ENCODE measurements around the gene POLG. TPM values are rescaled to one million over a fixed set of nuclear protein-coding genes. Genes with fewer than 3 reads are reported as not detected.
"Not testable (repeated sequence)": the region's sequence is repeated elsewhere in the genome, so short reads cannot be mapped to it uniquely, and the experiment has no call there.

POLG gene
- polyA plus RNA-seq, 3 donors: 46.7 to 55.7 (median 54.2) TPM

DNA sequence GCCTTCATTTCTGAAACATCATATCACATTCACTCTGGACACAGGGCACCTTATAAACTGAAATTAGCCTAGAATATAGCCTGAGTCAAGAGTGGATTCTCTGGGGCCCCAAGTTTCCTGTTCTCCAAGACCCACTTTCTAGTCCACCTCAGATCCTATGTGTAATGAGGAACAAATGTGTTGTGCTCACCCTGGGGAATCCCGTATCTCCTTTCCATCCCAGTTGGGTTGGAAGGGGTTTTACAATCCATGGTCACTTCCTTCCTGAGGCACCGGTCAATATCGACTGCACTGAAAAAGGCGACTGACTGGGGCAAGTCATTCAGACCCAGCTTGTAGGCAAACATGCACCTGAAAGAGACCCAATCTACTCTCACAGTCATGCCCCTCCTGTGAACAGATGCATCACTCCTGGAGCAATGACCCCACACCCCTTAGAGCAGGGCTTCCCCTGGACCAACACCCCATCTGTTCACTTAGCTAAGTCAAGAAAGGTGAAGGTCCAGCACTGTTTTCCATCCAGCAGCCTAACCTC lies 17.4 kb downstream of the POLG start:
- no peak for DNase-seq (ENCODE audit: extremely low read depth in 1 of 11, low read depth in 9 of 11, low spot score in 4 of 11)

DNA sequence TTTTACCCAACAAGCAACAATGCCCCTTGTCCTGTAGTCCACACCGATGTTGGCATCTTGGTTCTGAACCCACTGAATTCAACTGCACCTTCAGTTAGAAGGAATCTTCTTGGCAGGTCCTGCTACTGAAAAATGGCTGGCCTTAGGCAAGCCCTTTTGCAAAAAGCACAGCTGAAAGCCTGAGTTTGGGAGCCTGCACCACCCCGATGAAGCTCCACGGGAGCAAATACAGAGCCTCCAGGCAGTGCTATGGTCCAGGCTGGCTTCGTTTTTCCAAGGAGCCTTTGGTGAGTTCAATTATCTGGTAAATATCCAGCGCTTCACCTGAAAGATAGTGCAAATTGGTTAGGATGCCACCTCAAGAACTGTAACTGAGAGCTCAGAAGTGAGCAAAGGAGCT lies 18.1 kb downstream of the POLG start:
- no peak for DNase-seq (ENCODE audit: extremely low read depth in 1 of 11, low read depth in 9 of 11, low spot score in 4 of 11)

- no peak for DNase-seq (ENCODE audit: extremely low read depth in 1 of 11, low read depth in 9 of 11, low spot score in 4 of 11)
Observed at GRCh38 chr15:89315375-89315929, 19.2 kb downstream of the POLG start.

DNA sequence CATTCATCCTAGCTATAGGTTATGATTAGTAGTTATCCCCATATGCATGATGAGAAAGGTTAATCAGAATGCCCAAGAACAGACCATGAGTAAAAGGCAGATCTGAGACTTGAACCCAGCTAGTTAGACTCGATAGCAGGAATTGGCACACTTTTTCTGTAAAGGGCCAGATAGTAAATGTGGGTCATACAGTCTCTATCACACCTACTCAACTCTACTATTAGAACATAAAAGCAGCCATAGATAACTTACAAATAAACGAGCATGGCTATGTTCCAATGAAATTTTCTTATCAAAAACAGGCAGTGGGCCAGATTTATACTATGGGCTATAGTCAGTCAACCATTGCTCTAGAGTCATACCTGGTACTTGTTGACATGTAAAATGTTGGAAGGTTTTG lies 24.6 kb downstream of the POLG start:
- no peak for DNase-seq (ENCODE audit: extremely low read depth in 1 of 11, low read depth in 9 of 11, low spot score in 4 of 11)

GRCh38 chr15:89308236-89308635 lies 26.4 kb downstream of the POLG start:
- DNase-seq (ENCODE audit: extremely low read depth in 1 of 11, low read depth in 9 of 11, low spot score in 4 of 11): no peak

DNA sequence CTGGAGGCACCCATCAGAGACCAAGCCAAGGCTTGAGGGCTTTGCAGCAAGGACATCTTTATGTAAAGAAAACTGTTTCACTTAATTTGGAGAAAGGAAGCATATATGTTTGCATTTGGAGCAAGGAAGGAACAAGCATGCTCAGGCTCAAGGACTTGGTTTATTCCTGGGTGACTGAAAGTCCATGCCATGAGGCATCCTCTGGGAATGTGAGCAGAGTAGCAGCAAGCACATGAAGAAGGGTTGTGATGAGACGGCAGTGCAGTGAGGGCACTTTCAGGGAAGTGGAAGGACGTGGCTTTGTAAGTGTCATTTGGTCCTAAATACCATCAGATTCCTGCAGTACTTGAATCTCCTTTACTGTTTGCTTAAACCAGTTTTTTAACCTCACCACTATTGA lies 26.8 kb downstream of the POLG start:
- no peak for DNase-seq (ENCODE audit: extremely low read depth in 1 of 11, low read depth in 9 of 11, low spot score in 4 of 11)

DNA sequence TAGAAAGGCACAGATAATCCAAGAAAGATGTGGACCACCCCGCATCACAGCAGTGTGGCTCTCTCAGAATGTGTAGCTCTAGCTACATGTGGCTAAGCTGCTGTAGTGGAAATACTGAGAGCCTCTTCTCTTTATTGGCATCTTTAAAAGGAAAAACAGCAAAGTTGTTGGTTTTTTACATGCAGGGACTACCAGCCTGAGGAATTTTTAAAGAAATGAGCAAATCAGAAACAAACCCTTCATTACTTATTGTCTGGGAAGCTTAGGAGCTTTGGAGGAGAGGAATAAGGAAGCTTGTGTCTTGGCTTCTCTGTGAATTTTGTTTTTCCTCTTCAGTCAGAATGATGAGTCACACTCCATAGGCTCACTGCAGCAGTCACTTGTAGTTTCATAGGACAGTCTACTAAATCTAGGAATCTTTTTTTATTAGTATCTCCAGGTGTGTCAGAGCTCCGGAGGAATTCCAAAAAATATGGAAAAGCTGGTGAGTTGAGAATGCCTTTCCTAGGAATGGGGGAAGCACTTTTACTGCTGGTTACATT lies 27.5 kb downstream of the POLG start:
- no peak for DNase-seq (ENCODE audit: extremely low read depth in 1 of 11, low read depth in 9 of 11, low spot score in 4 of 11)

DNA sequence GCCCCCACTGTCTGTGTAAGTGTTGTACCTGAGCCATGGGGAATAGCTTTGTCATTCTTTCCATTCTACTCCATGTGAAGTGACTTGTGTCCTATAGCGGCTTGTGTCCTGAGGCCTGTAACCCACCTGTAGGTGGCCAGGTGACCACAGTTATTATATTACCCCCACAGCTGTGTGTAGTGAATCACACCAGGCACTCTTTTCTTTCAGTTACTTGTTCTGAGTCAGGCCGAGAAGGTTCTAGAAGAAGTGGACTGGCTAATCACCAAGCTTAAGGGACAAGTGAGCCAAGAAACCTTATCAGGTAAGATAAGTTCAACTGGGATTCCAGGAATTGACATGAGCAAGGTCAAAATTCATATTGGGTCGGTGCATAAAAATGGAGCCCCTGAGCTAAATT lies 29.2 kb downstream of the POLG start:
- DNase-seq (ENCODE audit: extremely low read depth in 1 of 11, low read depth in 9 of 11, low spot score in 4 of 11): no peak

GRCh38 chr15:89303986-89304385 lies 30.6 kb downstream of the POLG start:
- no peak for DNase-seq (ENCODE audit: extremely low read depth in 1 of 11, low read depth in 9 of 11, low spot score in 4 of 11)

GRCh38 chr15:89301304-89302089 lies 33.1 kb downstream of the POLG start:
- DNase-seq (ENCODE audit: extremely low read depth in 1 of 11, low read depth in 9 of 11, low spot score in 4 of 11): no peak

DNA sequence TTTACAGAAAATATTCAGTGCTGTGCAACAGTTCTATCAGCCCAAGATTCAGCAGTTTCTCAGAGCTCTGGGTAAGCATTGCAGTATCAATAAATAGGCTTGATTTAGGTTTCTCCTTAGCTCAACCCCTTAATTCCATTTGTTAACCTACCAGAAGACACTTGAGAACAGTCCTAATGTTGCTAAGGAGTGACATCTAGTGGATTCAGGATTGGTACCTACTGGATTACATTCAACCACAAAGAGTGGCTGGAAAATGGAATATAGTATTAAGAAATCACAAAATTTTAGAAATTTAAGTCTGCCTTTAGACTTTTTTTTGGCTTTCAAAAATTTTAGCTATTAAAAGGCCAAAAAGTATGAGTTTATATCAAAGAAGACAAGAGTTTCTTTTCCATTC lies 34.7 kb downstream of the POLG start:
- no peak for DNase-seq (ENCODE audit: extremely low read depth in 1 of 11, low read depth in 9 of 11, low spot score in 4 of 11)

GRCh38 chr15:89293012-89293411 lies 41.6 kb downstream of the POLG start:
- no peak for DNase-seq (ENCODE audit: extremely low read depth in 1 of 11, low read depth in 9 of 11, low spot score in 4 of 11)

GRCh38 chr15:89291934-89292438 lies 42.6 kb downstream of the POLG start:
- no peak for DNase-seq (ENCODE audit: extremely low read depth in 1 of 11, low read depth in 9 of 11, low spot score in 4 of 11)

DNA sequence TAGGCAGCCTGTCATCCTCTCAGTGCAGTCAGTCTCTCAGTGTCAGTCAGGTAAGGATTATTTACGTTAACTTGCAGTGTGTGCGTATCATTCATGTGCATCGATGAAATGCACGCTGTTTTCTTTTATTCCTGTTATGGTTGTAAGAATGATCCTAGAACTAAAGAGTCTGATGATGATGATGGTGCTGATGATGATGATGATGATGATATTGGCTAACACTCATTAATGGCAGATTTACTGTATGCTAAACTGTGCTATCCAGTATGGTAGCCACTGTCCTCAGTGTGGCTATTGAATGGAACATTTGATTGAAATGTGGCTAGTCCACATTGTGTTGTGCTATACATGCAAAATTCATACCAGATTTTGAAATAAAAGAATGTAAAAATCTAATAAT lies 51.4 kb downstream of the POLG start:
- no peak for DNase-seq (ENCODE audit: extremely low read depth in 1 of 11, low read depth in 9 of 11, low spot score in 4 of 11)

DNA sequence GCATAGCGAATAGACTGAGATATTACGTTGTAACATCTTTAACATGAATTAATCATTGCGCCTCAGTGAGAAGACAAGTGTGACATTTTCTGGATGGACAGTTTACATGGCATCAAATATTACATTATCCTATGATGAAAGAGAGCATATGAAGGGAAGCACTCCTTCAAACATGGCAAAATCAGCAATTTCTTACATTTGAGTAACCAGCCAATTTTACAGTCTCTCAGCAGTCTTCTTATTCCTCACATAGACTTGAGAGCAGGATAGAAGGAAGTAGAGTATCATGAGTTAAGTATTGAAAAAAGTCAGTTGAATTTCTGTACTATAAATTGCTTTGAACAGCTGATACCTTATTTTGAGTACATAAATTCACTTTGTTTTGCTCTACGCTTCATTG lies 52.0 kb downstream of the POLG start:
- DNase-seq (ENCODE audit: extremely low read depth in 1 of 11, low read depth in 9 of 11, low spot score in 4 of 11): no peak

- no peak for DNase-seq (ENCODE audit: extremely low read depth in 1 of 11, low read depth in 9 of 11, low spot score in 4 of 11)
Observed at GRCh38 chr15:89278307-89278706, 56.3 kb downstream of the POLG start.

GRCh38 chr15:89277281-89277680 lies 57.3 kb downstream of the POLG start:
- not testable (repeated sequence) for DNase-seq (ENCODE audit: extremely low read depth in 1 of 11, low read depth in 9 of 11, low spot score in 4 of 11)
